ENCODE results near the gene TRIM60. TPM values are rescaled to one million over a fixed set of nuclear protein-coding genes. Genes with fewer than 3 reads are reported as not detected.
"Not testable (repeated sequence)": the region's sequence is repeated elsewhere in the genome, so short reads cannot be mapped to it uniquely, and the experiment has no call there.

Gene TRIM60
- polyA plus RNA-seq, 5 donors = not detected

GRCh38 chr4:165053645-165054044 lies 21.8 kb downstream of the TRIM60 start, which contains the start of gene TRIM75:
Gene TRIM75 (plus strand): TSS chr4:165053866. CDS start chr4:165059148, 5,282 bp downstream.
- DNase-seq = no peak

GRCh38 chr4:165055601-165056000 lies 23.8 kb downstream of the TRIM60 start:
- no peak for DNase-seq

GRCh38 chr4:165058666-165059065 lies 26.9 kb downstream of the TRIM60 start:
- DNase-seq = no peak

GRCh38 chr4:165059386-165059785 lies 27.6 kb downstream of the TRIM60 start:
- DNase-seq = peak in 1 of 2 donors; percentile 13

GRCh38 chr4:165060938-165061337 lies 29.1 kb downstream of the TRIM60 start:
- DNase-seq = no peak

- DNase-seq = no peak
Observed at GRCh38 chr4:165070560-165070959, 38.8 kb downstream of the TRIM60 start.

- DNase-seq = not testable (repeated sequence)
Observed at GRCh38 chr4:165073346-165073745, 41.5 kb downstream of the TRIM60 start.

- DNase-seq = no peak
Observed at GRCh38 chr4:165077034-165077578, 45.3 kb downstream of the TRIM60 start.

- DNase-seq = no peak
Observed at GRCh38 chr4:165079476-165079875, 47.7 kb downstream of the TRIM60 start.

GRCh38 chr4:165084787-165085186 lies 53.0 kb downstream of the TRIM60 start:
- not testable (repeated sequence) for DNase-seq

GRCh38 chr4:165085946-165086345 lies 54.1 kb downstream of the TRIM60 start:
- no peak for DNase-seq

GRCh38 chr4:165088366-165088765 lies 56.6 kb downstream of the TRIM60 start:
- DNase-seq = no peak

Other genes with a start within 250 kb of the TRIM60 start
- gene APELA, start 154.8 kb upstream of the TRIM60 start, polyA plus RNA-seq (ENCODE audit: insufficient read depth in 1 of 5, insufficient read length in 5 of 5, low replicate concordance in 1 of 5) = under 1 TPM; 0.08 to 0.31 (median 0.19) TPM
- gene TRIM61, start 54.3 kb upstream of the TRIM60 start, polyA plus RNA-seq (ENCODE audit: insufficient read depth in 1 of 5, insufficient read length in 5 of 5, low replicate concordance in 1 of 5) = 1 to 10 TPM; 4.5 to 7.7 (median 5.1) TPM
- gene TRIM75, start 21.9 kb downstream of the TRIM60 start, polyA plus RNA-seq (ENCODE audit: insufficient read depth in 1 of 5, insufficient read length in 5 of 5, low replicate concordance in 1 of 5) = under 1 TPM in 2 of 5 donors, not detected in 3; 0.09 to 0.10 TPM
- gene TMEM192, start 80.9 kb downstream of the TRIM60 start, polyA plus RNA-seq (ENCODE audit: insufficient read depth in 1 of 5, insufficient read length in 5 of 5, low replicate concordance in 1 of 5) = 10 to 100 TPM; 13.9 to 23.7 (median 19.5) TPM
- gene KLHL2, start 175.6 kb downstream of the TRIM60 start, polyA plus RNA-seq (ENCODE audit: insufficient read depth in 1 of 5, insufficient read length in 5 of 5, low replicate concordance in 1 of 5) = 10 to 100 TPM; 15.0 to 20.5 (median 18.1) TPM

Measured in right lung (tissue), 5 donors.